Hematopoietic multipotent progenitor cell treated with erythropoietin and hydrocortisone succinate and interleukin-3 and kit ligand, for 6 days (in vitro differentiated cells): ENCODE data around the gene KCNK4.

Source experiments
- DNase-seq: peaks from one replicate; pipeline ENCODE4 v3.0.0-alpha.2; 2015

Gene KCNK4

GRCh38 chr11:64254326-64254725, 36.8 kb upstream of the KCNK4 start:
- DNase-seq: no peak

GRCh38 chr11:64255135-64256128, 35.7 kb upstream of the KCNK4 start:
- no peak for DNase-seq

GRCh38 chr11:64256300-64256699, 34.8 kb upstream of the KCNK4 start:
- DNase-seq: no peak

GRCh38 chr11:64258356-64258755, 32.7 kb upstream of the KCNK4 start:
- no peak for DNase-seq

GRCh38 chr11:64258946-64259532, 32.1 kb upstream of the KCNK4 start:
- no peak for DNase-seq

GRCh38 chr11:64259533-64260067, 31.5 kb upstream of the KCNK4 start:
- DNase-seq: no peak

- no peak for DNase-seq
Measured at GRCh38 chr11:64260147-64260708, 30.9 kb upstream of the KCNK4 start.

- no peak for DNase-seq
Measured at GRCh38 chr11:64261556-64262080, 29.5 kb upstream of the KCNK4 start.

- no peak for DNase-seq
Measured at GRCh38 chr11:64262271-64263002, 28.7 kb upstream of the KCNK4 start.

- DNase-seq: no peak
Measured at GRCh38 chr11:64263021-64263946, 27.8 kb upstream of the KCNK4 start.

- DNase-seq: no peak
Measured at GRCh38 chr11:64263947-64264317, 27.2 kb upstream of the KCNK4 start.

GRCh38 chr11:64264371-64264852, 26.7 kb upstream of the KCNK4 start:
- no peak for DNase-seq

GRCh38 chr11:64265176-64266160, 25.6 kb upstream of the KCNK4 start:
- no peak for DNase-seq

- DNase-seq: no peak
Measured at GRCh38 chr11:64266339-64266738, 24.8 kb upstream of the KCNK4 start.

GRCh38 chr11:64267207-64267945, 23.7 kb upstream of the KCNK4 start:
- no peak for DNase-seq

- DNase-seq: peak; percentile 71
Measured at GRCh38 chr11:64268025-64268892, 22.8 kb upstream of the KCNK4 start.

- peak; percentile 67 for DNase-seq
Measured at GRCh38 chr11:64268893-64269539, 22.1 kb upstream of the KCNK4 start.
